ENCODE results near the gene CBR1. TPM values are rescaled to one million over a fixed set of nuclear protein-coding genes. Genes with fewer than 3 reads are reported as not detected.

Gene CBR1
- total and polyA plus RNA-seq, 2 of the 8 experiments (the other 6 are each of a cell fraction or from before 2014, with no cell fraction given): 1.8 to 207 TPM

GRCh38 chr21:36087362-36088138, 17.7 kb downstream of the CBR1 start:
- Histone ChIP-seq H3K9ac (replicated peaks in 1 of 4; ENCODE audit: extremely low read depth in 1 of 4, low read depth in 3 of 4, low read length in 3 of 4) (no peak overlapping the region), H3K56ac (replicated peaks; ENCODE audit: insufficient read length, low read depth, low read length) (no peak overlapping the region), H3K4ac (replicated peaks; ENCODE audit: insufficient read length, low read depth, low read length) (no peak overlapping the region), H3K23me2 (ENCODE audit: low read depth, low read length) (no peaks in the 10 kb centered on the region), H3K9me3 (ENCODE audit: insufficient read depth in 2 of 2, low read depth in 1 of 2, low read length in 1 of 2) (peaks cover 0 to under 1% of the 10 kb centered on the region in 2 experiments; a peak in 1 of 4 replicates), H3K27me3 (replicated peaks in 1 of 4; ENCODE audit: control insufficient read depth in 3 of 4, extremely low read depth in 1 of 4, insufficient read depth in 3 of 4, low read length in 3 of 4) (no peaks in the 10 kb centered on the region), H2AK5ac (ENCODE audit: low read depth, low read length) (0 out of 2 replicates have a peak overlapping the region, but pooled peaks have one; percentile 5), H3K79me1 (ENCODE audit: low read depth, low read length) (no peaks in the 10 kb centered on the region), H4K20me1 (replicated peaks in 1 of 2; ENCODE audit: control insufficient read depth in 1 of 2, insufficient read depth in 2 of 2, low read length in 2 of 2) (no peaks in the 10 kb centered on the region), H4K8ac (ENCODE audit: extremely low read depth, insufficient read depth, low read length) (no peak overlapping the region), H3K18ac (ENCODE audit: extremely low read depth, low read length) (0 out of 2 replicates have a peak overlapping the region, but pooled peaks have one; percentile 19), H3K23ac (ENCODE audit: insufficient read length) (no peak overlapping the region), H3K4me2 (ENCODE audit: insufficient read depth in 1 of 2, low read depth in 2 of 2, low read length in 2 of 2) (no peak overlapping the region), H3K4me3 (ENCODE audit: extremely low read depth in 1 of 4, insufficient read depth in 2 of 4, low read depth in 3 of 4, low read length in 4 of 4) (no peak overlapping the region), H2BK5ac (ENCODE audit: low read depth, low read length) (no peak overlapping the region), H4K91ac (replicated peaks; ENCODE audit: insufficient read length, low read length) (peak overlapping the region; percentile 11), H3K36me3 (ENCODE audit: control insufficient read depth in 2 of 4, insufficient read depth in 4 of 4, low read length in 3 of 4) (no peaks in the 10 kb centered on the region), H3K27ac (ENCODE audit: low read depth, low read length) (no peak overlapping the region), H2BK12ac (ENCODE audit: low read depth, low read length) (peak overlapping the region; percentile 45; the same call in 1 of the 2 replicates), H2AFZ (ENCODE audit: low read length) (no peak overlapping the region; the same call in 1 of the 2 replicates), H3K14ac (ENCODE audit: insufficient read length) (no peak overlapping the region), H2BK20ac (ENCODE audit: low read length) (no peak overlapping the region), H2BK15ac (ENCODE audit: low read length) (no peak overlapping the region), H2BK120ac (replicated peaks; ENCODE audit: low read depth, low read length) (peak overlapping the region; percentile 51), H4K5ac (ENCODE audit: insufficient read length, low read depth, low read length) (no peak overlapping the region), H3K4me1 (replicated peaks in 1 of 4; ENCODE audit: control insufficient read depth in 3 of 4, insufficient read depth in 4 of 4, low read length in 3 of 4) (no peaks in the 10 kb centered on the region; a peak in 1 of 7 replicates), H3K79me2 (ENCODE audit: control insufficient read depth in 1 of 2, insufficient read depth in 2 of 2, low read length in 2 of 2) (no peaks in the 10 kb centered on the region)
- 83% methylated on average over 6 of the region's 6 CpGs; no CpG with 5 or more reads in 1 of the 2 experiments for WGBS, 2 experiments (ENCODE audit: extremely low coverage in 1 of 2, insufficient coverage in 1 of 2, insufficient read length in 1 of 2, insufficient replicate concordance in 2 of 2, low coverage in 1 of 2, low lambda C conversion rate in 2 of 2, missing lambda C conversion rate in 1 of 2)
- DNase-seq (ENCODE audit: low read depth in 1 of 2, low spot score in 2 of 2) (no peak), FAIRE-seq (peak; percentile 57)
- TF ChIP-seq RAD21 (IDR thresholded peaks at IDR 0.05 in 1 of 2, conservative IDR thresholded peaks at IDR 0.05 in 1 of 2; ENCODE audit: low read depth in 2 of 2, low read length in 2 of 2) (peak in 1 of 2 experiments; percentile 46; a peak in 1 of 4 replicates), CTBP2 (IDR thresholded peaks at IDR 0.05; ENCODE audit: borderline replicate concordance, insufficient read depth, insufficient read length, low read length) (no peak), CTCF (IDR thresholded peaks at IDR 0.05; ENCODE audit: control extremely low read depth in 1 of 3, insufficient read depth in 1 of 3, low read depth in 1 of 3, low read length in 3 of 3) (peak; percentile 47 to 63 (median 61))
- ChIA-PET POLR2A (ENCODE audit: partially characterized antibody) (interaction anchor here (0.7 to 2.3 kb wide), 8 partner anchors 9 to 232 kb away, joined by 3 to 6 read pairs (median 3); partner anchors contain the start of genes MORC3 and SETD4), CTCF (ENCODE audit: partially characterized antibody) (interaction anchor here (0.6 to 8.3 kb wide), 19 partner anchors 9 to 1062 kb away, joined by 3 to 48 read pairs (median 5); partner anchors contain the start of gene CBR1)

All from H1 (cell line).